ENCODE data around the gene PIEZO2. TPM values are rescaled to one million over a fixed set of nuclear protein-coding genes. Genes with fewer than 3 reads are reported as not detected.

Gene PIEZO2
- total and polyA plus RNA-seq, 7 donors, result 0.03 to 0.64 (median 0.13) TPM

GRCh38 chr18:11162462-11162861 is 13.1 kb upstream of the PIEZO2 start:
- ATAC-seq (no peak), DNase-seq (no peak)
- Histone ChIP-seq H3K4me3 (no peak overlapping the region), H3K27ac (no peak overlapping the region), H3K36me3 (ENCODE audit: insufficient read depth in 1 of 2, low read depth in 1 of 2) (no peaks in the 10 kb centered on the region), H3K9me3 (no peaks in the 10 kb centered on the region), H3K4me1 (no peaks in the 10 kb centered on the region), H3K27me3 (ENCODE audit: insufficient read depth in 3 of 3, low read length in 2 of 3) (no peaks in the 10 kb centered on the region)
- TF ChIP-seq CTCF (IDR thresholded peaks at IDR 0.05), result no peak
- WGBS, 3 donors, result 81 to 85% (median 83%) methylated on average over 3 of the region's 3 CpGs
- intact Hi-C loops (cut with DNase I), result no loop called here

DNA sequence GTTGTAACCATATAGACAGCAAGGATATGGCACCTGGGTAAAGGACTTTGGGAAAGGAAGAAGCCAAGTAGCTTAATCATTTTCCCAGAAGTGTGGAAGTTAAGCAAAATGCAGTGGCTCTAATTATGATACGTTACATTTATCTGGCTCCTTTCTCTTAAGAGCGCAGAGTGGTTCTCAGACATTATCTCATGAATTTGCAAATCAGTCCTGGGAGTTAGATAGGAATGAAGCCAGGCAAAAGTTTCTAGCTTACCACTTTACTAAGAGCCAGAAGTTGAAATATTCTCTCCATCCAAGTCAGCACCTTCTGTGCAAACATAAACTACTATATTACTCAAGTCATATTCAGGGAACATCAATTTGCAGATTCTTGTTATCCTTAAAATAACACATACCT is 10.9 kb upstream of the PIEZO2 start:
- DNase-seq, result no peak
- intact Hi-C loops (cut with DNase I), result no loop called here
- H3K27me3 ChIP-seq (ENCODE audit: insufficient read depth in 3 of 3, low read length in 2 of 3), result no peaks in the 10 kb centered on the region
- no peak overlapping the region for H3K4me3 ChIP-seq
- no peak overlapping the region for H3K27ac ChIP-seq
- ATAC-seq, result no peak
- no peaks in the 10 kb centered on the region for H3K36me3 ChIP-seq (ENCODE audit: insufficient read depth in 1 of 2, low read depth in 1 of 2)
- 84 to 85% (median 84%) methylated on average over 2 of the region's 2 CpGs for WGBS, 3 donors
- H3K9me3 ChIP-seq, result no peaks in the 10 kb centered on the region
- no peaks in the 10 kb centered on the region for H3K4me1 ChIP-seq
- no peak for TF ChIP-seq CTCF (IDR thresholded peaks at IDR 0.05)

GRCh38 chr18:11159844-11160243 is 10.5 kb upstream of the PIEZO2 start:
- Histone ChIP-seq H3K4me3 (no peak overlapping the region), H3K9me3 (no peaks in the 10 kb centered on the region), H3K27me3 (ENCODE audit: insufficient read depth in 3 of 3, low read length in 2 of 3) (no peaks in the 10 kb centered on the region), H3K36me3 (ENCODE audit: insufficient read depth in 1 of 2, low read depth in 1 of 2) (no peaks in the 10 kb centered on the region), H3K4me1 (no peaks in the 10 kb centered on the region), H3K27ac (no peak overlapping the region)
- DNase-seq (no peak), ATAC-seq (no peak)
- 71 to 81% (median 72%) methylated on average over 4 of the region's 4 CpGs for WGBS, 3 donors
- no peak for TF ChIP-seq CTCF (IDR thresholded peaks at IDR 0.05)
- intact Hi-C loops (cut with DNase I), result loop anchor here (5.0 kb wide), 2 partner anchors 308 to 603 kb away; no protein-coding TSS in a partner anchor

GRCh38 chr18:11156978-11157377 is 7.6 kb upstream of the PIEZO2 start:
- ATAC-seq (no peak), DNase-seq (no peak)
- Histone ChIP-seq H3K27ac (no peak overlapping the region), H3K9me3 (no peaks in the 10 kb centered on the region), H3K4me1 (no peaks in the 10 kb centered on the region), H3K36me3 (ENCODE audit: insufficient read depth in 1 of 2, low read depth in 1 of 2) (no peaks in the 10 kb centered on the region), H3K4me3 (no peak overlapping the region), H3K27me3 (ENCODE audit: insufficient read depth in 3 of 3, low read length in 2 of 3) (no peaks in the 10 kb centered on the region)
- intact Hi-C loops (cut with DNase I), result loop anchor here (5.0 kb wide), 2 partner anchors 305 to 600 kb away; no protein-coding TSS in a partner anchor
- WGBS, 3 donors, result 90 to 97% (median 96%) methylated on average over 1 of the region's 1 CpG
- no peak for TF ChIP-seq CTCF (IDR thresholded peaks at IDR 0.05)

Measured in psoas muscle (tissue), 8 donors.